H9 (cell line): ENCODE results near the gene SPHKAP. TPM values are rescaled to one million over a fixed set of nuclear protein-coding genes. Genes with fewer than 3 reads are reported as not detected.

Source experiments
- DNase-seq: peaks from one replicate; pipeline ENCODE4 v3.0.0-alpha.2; 2017
- H2AFZ ChIP-seq: one replicate; pipeline ENCODE4 v1.6.1; 2013; ENCODE audit warnings: mild to moderate bottlenecking, low read length, control low read depth, moderate library complexity
- H2AK5ac ChIP-seq: 2 replicates; pipeline ENCODE4 v1.6.1; 2013; ENCODE audit warnings: low read length, control low read depth, mixed read lengths; ENCODE audit not compliant: insufficient read length
- H2BK120ac ChIP-seq: one replicate; pipeline ENCODE4 v1.6.1; 2013; ENCODE audit warnings: low read depth, mild to moderate bottlenecking, low read length, control low read depth, inconsistent platforms; ENCODE audit not compliant: poor library complexity, severe bottlenecking
- H2BK12ac ChIP-seq: 2 replicates; pipeline ENCODE4 v1.6.1; 2013; ENCODE audit warnings: low read length, control low read depth, mixed read lengths, low read depth; ENCODE audit not compliant: insufficient read length
- H2BK15ac ChIP-seq: 2 replicates; pipeline ENCODE4 v1.6.1; 2013; ENCODE audit warnings: low read depth, low read length, control low read depth
- H2BK20ac ChIP-seq: one replicate; pipeline ENCODE4 v1.6.1; 2013; ENCODE audit warnings: low read depth, mild to moderate bottlenecking, low read length, control low read depth, inconsistent platforms; ENCODE audit not compliant: poor library complexity, severe bottlenecking
- H2BK5ac ChIP-seq: 2 replicates; pipeline ENCODE4 v1.6.1; 2013; ENCODE audit warnings: low read length, control low read depth, mixed read lengths; ENCODE audit not compliant: insufficient read length
- H3K14ac ChIP-seq: 2 replicates; pipeline ENCODE4 v1.6.1; 2013; ENCODE audit warnings: low read length, control low read depth; ENCODE audit not compliant: insufficient read depth
- H3K18ac ChIP-seq: 2 replicates; pipeline ENCODE4 v1.6.1; 2013; ENCODE audit warnings: low read depth, mild to moderate bottlenecking, mixed read lengths, low read length, control low read depth; ENCODE audit not compliant: insufficient read length
- H3K23ac ChIP-seq: 2 replicates; pipeline ENCODE4 v1.6.1; 2013; ENCODE audit warnings: low read length, control low read depth, mixed read lengths, low read depth; ENCODE audit not compliant: insufficient read length
- H3K23me2 ChIP-seq: 2 replicates; pipeline ENCODE4 v1.6.1; 2013; ENCODE audit warnings: low read depth, mild to moderate bottlenecking, mixed read lengths, low read length, control low read depth; ENCODE audit not compliant: insufficient read length, poor library complexity, severe bottlenecking
- H3K27ac ChIP-seq: 2 replicates; pipeline ENCODE4 v1.5.1; 2013; ENCODE audit warnings: low read length, control low read depth, mixed read lengths, low read depth; ENCODE audit not compliant: insufficient read length
- H3K27me3 ChIP-seq: 2 replicates; pipeline ENCODE4 v1.6.1; 2013; ENCODE audit warnings: low read length, control low read depth, inconsistent platforms; ENCODE audit not compliant: insufficient read depth
- H3K4ac ChIP-seq: 2 replicates; pipeline ENCODE4 v1.6.1; 2013; ENCODE audit warnings: low read depth, mild to moderate bottlenecking, control low read depth, inconsistent platforms, low read length, moderate library complexity
- H3K4me1 ChIP-seq: 2 replicates; pipeline ENCODE4 v1.6.1; 2013; ENCODE audit warnings: low read length, control low read depth, inconsistent platforms; ENCODE audit not compliant: insufficient read depth
- H3K4me2 ChIP-seq: 2 replicates; pipeline ENCODE4 v1.6.1; 2013; ENCODE audit warnings: low read length, control low read depth, mixed read lengths; ENCODE audit not compliant: insufficient read length, insufficient read depth
- H3K56ac ChIP-seq: 2 replicates; pipeline ENCODE4 v1.6.1; 2013; ENCODE audit warnings: low read depth, mild to moderate bottlenecking, mixed read lengths, low read length, control low read depth; ENCODE audit not compliant: insufficient read length
- H3K79me1 ChIP-seq: 2 replicates; pipeline ENCODE4 v1.6.1; 2013; ENCODE audit warnings: low read depth, mild to moderate bottlenecking, moderate library complexity, low read length, control low read depth, inconsistent platforms; ENCODE audit not compliant: insufficient read depth, poor library complexity, severe bottlenecking
- H3K79me2 ChIP-seq: 2 replicates; pipeline ENCODE4 v1.6.1; 2013; ENCODE audit warnings: low read length, control low read depth, inconsistent platforms; ENCODE audit not compliant: insufficient read depth
- H3K9ac ChIP-seq: 2 replicates; pipeline ENCODE4 v1.6.1; 2013; ENCODE audit warnings: low read length, control low read depth, mixed read lengths; ENCODE audit not compliant: insufficient read length; ENCODE audit errors: extremely low read depth
- H3K9me3 ChIP-seq: one replicate; pipeline ENCODE4 v1.6.1; 2013; ENCODE audit warnings: low read depth, low read length, inconsistent platforms; ENCODE audit not compliant: control insufficient read depth
- H3T11ph ChIP-seq: one replicate; pipeline ENCODE4 v1.6.1; 2013; ENCODE audit warnings: mild to moderate bottlenecking, low read length, control low read depth, inconsistent platforms
- H4K20me1 ChIP-seq: one replicate; pipeline ENCODE4 v1.6.1; 2013; ENCODE audit not compliant: control insufficient read depth, insufficient read length, insufficient read depth
- H4K5ac ChIP-seq: 2 replicates; pipeline ENCODE4 v1.6.1; 2013; ENCODE audit warnings: low read depth, mild to moderate bottlenecking, mixed read lengths, low read length, control low read depth; ENCODE audit not compliant: insufficient read length
- H4K8ac ChIP-seq: replicated peaks from 2 replicates; pipeline ENCODE4 v1.6.1; 2013; ENCODE audit warnings: low read length, control low read depth, mixed read lengths, low read depth; ENCODE audit not compliant: insufficient read length
- H4K91ac ChIP-seq: 2 replicates; pipeline ENCODE4 v1.6.1; 2013; ENCODE audit warnings: low read depth, mild to moderate bottlenecking, moderate library complexity, mixed read lengths, low read length, control low read depth; ENCODE audit not compliant: insufficient read length
- H3K27ac Mint-ChIP-seq, 3 experiments: 2 replicates in 2 of 3; 3 replicates in 1 of 3; pipeline ENCODE4 v1.8.0; 2020 to 2021; ENCODE audit warnings: mixed read lengths in 3 of 3, mild to moderate bottlenecking in 1 of 3, moderate library complexity in 1 of 3
- H3K27me3 Mint-ChIP-seq: 2 replicates; pipeline ENCODE4 v1.8.0; 2021; ENCODE audit warnings: low read depth, mild to moderate bottlenecking, moderate library complexity, mixed read lengths
- H3K36me3 Mint-ChIP-seq, 3 experiments: 2 replicates in 2 of 3; 3 replicates in 1 of 3; pipeline ENCODE4 v1.8.0; 2020 to 2021; ENCODE audit warnings: low read depth in 3 of 3, mixed read lengths in 3 of 3; ENCODE audit not compliant: insufficient read depth in 1 of 3
- H3K4me1 Mint-ChIP-seq, 2 experiments: 2 replicates each; pipeline ENCODE4 v1.8.0; 2020; ENCODE audit warnings: mixed read lengths in 2 of 2
- H3K4me3 Mint-ChIP-seq, 2 experiments: 2 replicates in 1 of 2; 3 replicates in 1 of 2; pipeline ENCODE4 v1.8.0; 2020 to 2021; ENCODE audit warnings: mild to moderate bottlenecking in 2 of 2, mixed read lengths in 2 of 2, moderate library complexity in 1 of 2
- H3K9me3 Mint-ChIP-seq, 2 experiments: 2 replicates in 1 of 2; 3 replicates in 1 of 2; pipeline ENCODE4 v1.8.0; 2020; ENCODE audit warnings: mild to moderate bottlenecking in 2 of 2, mixed read lengths in 2 of 2, moderate library complexity in 1 of 2
- WGBS: extraction: QIAGEN DNeasy Blood & Tissue Kit; methylation state at CpG from one replicate; pipeline ENCODE4 v1.1.7; 2013; ENCODE audit warnings: missing lambda C conversion rate, low lambda C conversion rate, mixed read lengths; ENCODE audit not compliant: insufficient read length; ENCODE audit errors: extremely low coverage; 5-methylcytosine and 5-hydroxymethylcytosine counted together
- total RNA-seq: library from RNA; stranded (reverse); gene quantifications from 2 replicates; pipeline ENCODE4 v1.2.1, GENCODE V29; 2021
- TF ChIP-seq, protein P1 (sequence below): fragments of 200-600 bp; sonication (generic); conservative IDR thresholded peaks from 3 replicates; pipeline ENCODE4 v1.8.0; 2021; ENCODE audit warnings: antibody characterized with exemption, mild to moderate bottlenecking

The SPHKAP gene
- total RNA-seq, 1 experiment from 2014 or later: not detected

DNA sequence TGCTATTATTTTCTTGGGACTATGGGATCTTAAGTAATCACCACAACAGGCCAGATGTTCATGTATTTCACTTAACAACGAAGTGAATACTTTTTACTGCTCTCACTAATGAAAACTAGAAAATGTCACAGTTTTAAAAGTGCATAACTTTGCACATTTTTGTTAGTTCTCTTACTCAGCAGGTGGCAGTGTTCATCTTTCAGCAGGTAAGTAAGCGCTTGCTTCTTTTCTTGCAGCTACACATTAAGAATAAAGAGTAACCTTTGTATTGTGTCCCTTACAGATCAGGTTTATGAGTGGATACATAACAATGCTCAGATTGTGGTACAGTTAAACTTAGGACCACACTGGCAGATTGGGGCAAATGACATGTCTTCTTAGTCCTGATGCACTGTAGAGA lies 249.1 kb downstream of the SPHKAP start:
- H2BK5ac ChIP-seq: no peak overlapping the region
- H4K8ac ChIP-seq: no peak overlapping the region
- H4K5ac ChIP-seq: no peak overlapping the region
- TF ChIP-seq, protein P1, sequence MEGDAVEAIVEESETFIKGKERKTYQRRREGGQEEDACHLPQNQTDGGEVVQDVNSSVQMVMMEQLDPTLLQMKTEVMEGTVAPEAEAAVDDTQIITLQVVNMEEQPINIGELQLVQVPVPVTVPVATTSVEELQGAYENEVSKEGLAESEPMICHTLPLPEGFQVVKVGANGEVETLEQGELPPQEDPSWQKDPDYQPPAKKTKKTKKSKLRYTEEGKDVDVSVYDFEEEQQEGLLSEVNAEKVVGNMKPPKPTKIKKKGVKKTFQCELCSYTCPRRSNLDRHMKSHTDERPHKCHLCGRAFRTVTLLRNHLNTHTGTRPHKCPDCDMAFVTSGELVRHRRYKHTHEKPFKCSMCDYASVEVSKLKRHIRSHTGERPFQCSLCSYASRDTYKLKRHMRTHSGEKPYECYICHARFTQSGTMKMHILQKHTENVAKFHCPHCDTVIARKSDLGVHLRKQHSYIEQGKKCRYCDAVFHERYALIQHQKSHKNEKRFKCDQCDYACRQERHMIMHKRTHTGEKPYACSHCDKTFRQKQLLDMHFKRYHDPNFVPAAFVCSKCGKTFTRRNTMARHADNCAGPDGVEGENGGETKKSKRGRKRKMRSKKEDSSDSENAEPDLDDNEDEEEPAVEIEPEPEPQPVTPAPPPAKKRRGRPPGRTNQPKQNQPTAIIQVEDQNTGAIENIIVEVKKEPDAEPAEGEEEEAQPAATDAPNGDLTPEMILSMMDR: no peak
- no peak overlapping the region for H2AK5ac ChIP-seq
- no peak overlapping the region for H3K56ac ChIP-seq
- no peak overlapping the region for H2BK12ac ChIP-seq
- H3K4me1 ChIP-seq: no peaks in the 10 kb centered on the region
- H3K23ac ChIP-seq: no peak overlapping the region
- no peak overlapping the region for H2BK120ac ChIP-seq
- no peak overlapping the region for H2BK20ac ChIP-seq
- H3K27me3 ChIP-seq: no peaks in the 10 kb centered on the region
- H3K79me2 ChIP-seq: no peaks in the 10 kb centered on the region
- no peak overlapping the region for H2BK15ac ChIP-seq
- no peaks in the 10 kb centered on the region for H3K79me1 ChIP-seq
- H3K9ac ChIP-seq: no peak overlapping the region
- Mint-ChIP-seq H3K9me3 (peaks cover 9 to 11% of the 10 kb centered on the region in 2 experiments; a peak in 4 of 5 replicates), H3K36me3 (peaks cover 0 to 2% (median under 1%) of the 10 kb centered on the region in 3 experiments; a peak in 2 of 7 replicates), H3K4me3 (no peak overlapping the region), H3K27me3 (no peaks in the 10 kb centered on the region), H3K4me1 (peaks cover 9 to 10% of the 10 kb centered on the region in 2 experiments; a peak in 3 of 4 replicates), H3K27ac (no peak overlapping the region)
- H3K18ac ChIP-seq: no peak overlapping the region
- H3K4me2 ChIP-seq: no peak overlapping the region
- H3K4ac ChIP-seq: no peak overlapping the region
- no peak for DNase-seq
- H2AFZ ChIP-seq: no peak overlapping the region
- H3K27ac ChIP-seq: no peak overlapping the region
- no CpG with 5 or more reads among the region's 2 CpGs for WGBS
- H4K20me1 ChIP-seq: no peaks in the 10 kb centered on the region
- no peak overlapping the region for H4K91ac ChIP-seq
- no peaks in the 10 kb centered on the region for H3K23me2 ChIP-seq
- no peak overlapping the region for H3K14ac ChIP-seq
- H3K9me3 ChIP-seq: no peaks in the 10 kb centered on the region
- H3T11ph ChIP-seq: no peak overlapping the region
